Measurements from ENCODE around the gene SPOCK2. TPM values are rescaled to one million over a fixed set of nuclear protein-coding genes. Genes with fewer than 3 reads are reported as not detected.

Gene SPOCK2
- total RNA-seq, 1 experiment from 2014 or later = 1.8 TPM

GRCh38 chr10:72020914-72021809 lies 67.2 kb downstream of the SPOCK2 start:
- Histone ChIP-seq H2AK5ac (ENCODE audit: insufficient read length, low read length) (no peak overlapping the region), H3K23me2 (ENCODE audit: insufficient read length, low read depth, low read length, poor library complexity, severe bottlenecking) (no peaks in the 10 kb centered on the region), H3K4me2 (ENCODE audit: insufficient read depth, insufficient read length, low read length) (no peak overlapping the region), H4K20me1 (ENCODE audit: control insufficient read depth, insufficient read depth, insufficient read length) (no peaks in the 10 kb centered on the region), H3K18ac (ENCODE audit: insufficient read length, low read depth, low read length) (no peak overlapping the region), H3T11ph (ENCODE audit: low read length) (no peak overlapping the region), H3K27me3 (ENCODE audit: insufficient read depth, low read length) (no peaks in the 10 kb centered on the region), H3K27ac (ENCODE audit: insufficient read length, low read depth, low read length) (no peak overlapping the region), H2BK120ac (ENCODE audit: low read depth, low read length, poor library complexity, severe bottlenecking) (no peak overlapping the region), H3K4me1 (ENCODE audit: insufficient read depth, low read length) (no peaks in the 10 kb centered on the region), H2BK5ac (ENCODE audit: insufficient read length, low read length) (no peak overlapping the region), H4K8ac (replicated peaks; ENCODE audit: insufficient read length, low read depth, low read length) (no peak overlapping the region), H3K56ac (ENCODE audit: insufficient read length, low read depth, low read length) (no peak overlapping the region), H3K14ac (ENCODE audit: insufficient read depth, low read length) (no peak overlapping the region), H2BK15ac (ENCODE audit: low read depth, low read length) (no peak overlapping the region), H2BK20ac (ENCODE audit: low read depth, low read length, poor library complexity, severe bottlenecking) (no peak overlapping the region), H2AFZ (ENCODE audit: low read length) (no peak overlapping the region), H3K9me3 (ENCODE audit: control insufficient read depth, low read depth, low read length) (no peaks in the 10 kb centered on the region), H3K79me2 (ENCODE audit: insufficient read depth, low read length) (no peaks in the 10 kb centered on the region), H4K91ac (ENCODE audit: insufficient read length, low read depth, low read length) (no peak overlapping the region), H4K5ac (ENCODE audit: insufficient read length, low read depth, low read length) (no peak overlapping the region), H3K9ac (ENCODE audit: extremely low read depth, insufficient read length, low read length) (no peak overlapping the region), H2BK12ac (ENCODE audit: insufficient read length, low read depth, low read length) (no peak overlapping the region), H3K4ac (ENCODE audit: low read depth, low read length) (no peak overlapping the region), H3K79me1 (ENCODE audit: insufficient read depth, low read depth, low read length, poor library complexity, severe bottlenecking) (no peaks in the 10 kb centered on the region), H3K23ac (ENCODE audit: insufficient read length, low read depth, low read length) (no peak overlapping the region)
- TF ChIP-seq CTCF (conservative IDR thresholded peaks at IDR 0.05) = no peak
- no peak for DNase-seq
- H3K4me3 Mint-ChIP-seq = no peak overlapping the region
- H3K4me1 Mint-ChIP-seq = peaks cover 5 to 15% of the 10 kb centered on the region in 2 experiments
- no CpG with 5 or more reads among the region's 9 CpGs for WGBS (ENCODE audit: extremely low coverage, insufficient read length, low lambda C conversion rate)
- no peaks in the 10 kb centered on the region for H3K36me3 Mint-ChIP-seq (ENCODE audit: insufficient read depth in 1 of 3, low read depth in 3 of 3)
- no peak overlapping the region for H3K27ac Mint-ChIP-seq
- no peaks in the 10 kb centered on the region for H3K9me3 Mint-ChIP-seq
- H3K27me3 Mint-ChIP-seq (ENCODE audit: low read depth) = peaks cover 6% of the 10 kb centered on the region
